Muscle layer of duodenum (tissue), 2 donors: Measurements from ENCODE around the gene ZNF765.
"Not testable (repeated sequence)": the region's sequence is repeated elsewhere in the genome, so short reads cannot be mapped to it uniquely, and the experiment has no call there.

Experiments used
- H3K27ac ChIP-seq: one replicate; pipeline ENCODE4 v1.7.0; 2013; ENCODE audit warnings: mild to moderate bottlenecking, low read length
- H3K27me3 ChIP-seq: one replicate; pipeline ENCODE4 v1.7.0; 2013; ENCODE audit warnings: low read depth, mild to moderate bottlenecking, control low read depth, low read length
- H3K36me3 ChIP-seq, 2 donors: one replicate each; pipeline ENCODE4 v1.7.0; 2013; ENCODE audit warnings: low read length in 2 of 2, control low read depth in 1 of 2, mild to moderate bottlenecking in 1 of 2; ENCODE audit not compliant: insufficient read depth in 2 of 2, control insufficient read depth in 1 of 2
- H3K4me1 ChIP-seq, 2 donors: one replicate each; pipeline ENCODE4 v1.7.0; 2013; ENCODE audit warnings: low read length in 2 of 2, mild to moderate bottlenecking in 2 of 2, control low read depth in 1 of 2, moderate library complexity in 1 of 2; ENCODE audit not compliant: insufficient read depth in 2 of 2, control insufficient read depth in 1 of 2
- H3K4me3 ChIP-seq, 2 donors: one replicate each; pipeline ENCODE4 v1.7.0; 2013; ENCODE audit warnings: low read length in 2 of 2, low read depth in 1 of 2, mild to moderate bottlenecking in 1 of 2
- H3K9me3 ChIP-seq, 2 donors: one replicate each; pipeline ENCODE4 v1.7.0; 2013; ENCODE audit warnings: low read length in 2 of 2, control low read depth in 1 of 2, mild to moderate bottlenecking in 1 of 2; ENCODE audit not compliant: control insufficient read depth in 1 of 2
- donor health status: healthy.

ZNF765 gene

GRCh38 chr19:53423074-53423473, 28.1 kb downstream of the ZNF765 start:
- H3K4me1 ChIP-seq, H3K9me3 ChIP-seq, H3K4me3 ChIP-seq, H3K27me3 ChIP-seq, H3K27ac ChIP-seq, H3K36me3 ChIP-seq: not testable (repeated sequence)

GRCh38 chr19:53423680-53424079, 28.7 kb downstream of the ZNF765 start:
- H3K4me1 ChIP-seq, H3K9me3 ChIP-seq, H3K27ac ChIP-seq, H3K4me3 ChIP-seq, H3K36me3 ChIP-seq, H3K27me3 ChIP-seq: not testable (repeated sequence)

GRCh38 chr19:53424968-53425597, 30.1 kb downstream of the ZNF765 start:
- no peaks in the 10 kb centered on the region for H3K4me1 ChIP-seq
- H3K27ac ChIP-seq = no peak overlapping the region
- H3K9me3 ChIP-seq = no peaks in the 10 kb centered on the region
- no peak overlapping the region for H3K4me3 ChIP-seq
- H3K36me3 ChIP-seq = no peaks in the 10 kb centered on the region
- no peaks in the 10 kb centered on the region for H3K27me3 ChIP-seq

- Histone ChIP-seq H3K4me3 (peak within 1 kb of the TSS; percentile 78 to 87), H3K9me3 (no peaks in the 10 kb centered on the region)
Observed at GRCh38 chr19:53431399-53432087, 36.6 kb downstream of the ZNF765 start, which contains the start of gene ZNF761. Gene ZNF761, plus strand, starts transcription at chr19:53431984. Its CDS starts 15,285 bp downstream, at chr19:53447269.

GRCh38 chr19:53432088-53432661, 37.2 kb downstream of the ZNF765 start:
- Histone ChIP-seq H3K27ac (peak overlapping the region; percentile 83), H3K36me3 (peaks cover 0 to 14% of the 10 kb centered on the region in 2 donors), H3K4me3 (peak overlapping the region; percentile 78 to 87), H3K4me1 (peaks cover 0 to 16% of the 10 kb centered on the region in 2 donors), H3K27me3 (no peaks in the 10 kb centered on the region), H3K9me3 (no peaks in the 10 kb centered on the region)

More at GRCh38 chr19:53431399-53432087, 36.6 kb downstream of the ZNF765 start, which contains the start of gene ZNF761:
- H3K27ac ChIP-seq = peak within 1 kb of the TSS; percentile 83
- H3K27me3 ChIP-seq = no peaks in the 10 kb centered on the region
- H3K36me3 ChIP-seq = peaks cover 0 to 8% of the 10 kb centered on the region in 2 donors
- H3K4me1 ChIP-seq = peaks cover 0 to 16% of the 10 kb centered on the region in 2 donors

GRCh38 chr19:53443809-53444208, 48.9 kb downstream of the ZNF765 start:
- not testable (repeated sequence) for H3K27me3 ChIP-seq, H3K4me1 ChIP-seq, H3K27ac ChIP-seq
- H3K4me3 ChIP-seq = peak overlapping the region in 1 of 2 donors; percentile 7
- H3K36me3 ChIP-seq = peaks cover under 1 to 64% of the 10 kb centered on the region in 2 donors
- peaks cover 0 to 10% of the 10 kb centered on the region in 2 donors for H3K9me3 ChIP-seq

- not testable (repeated sequence) for H3K27ac ChIP-seq, H3K4me1 ChIP-seq, H3K4me3 ChIP-seq, H3K27me3 ChIP-seq
- Histone ChIP-seq H3K36me3 (peaks cover 0 to 74% of the 10 kb centered on the region in 2 donors), H3K9me3 (peaks cover 0 to 10% of the 10 kb centered on the region in 2 donors)
Observed at GRCh38 chr19:53447196-53447595, 52.2 kb downstream of the ZNF765 start.

GRCh38 chr19:53455828-53456227, 60.9 kb downstream of the ZNF765 start:
- Histone ChIP-seq H3K9me3 (peaks cover 26 to 32% of the 10 kb centered on the region in 2 donors), H3K4me3 (peak overlapping the region in 1 of 2 donors; percentile 22)

GRCh38 chr19:53460131-53460721, 65.3 kb downstream of the ZNF765 start:
- not testable (repeated sequence) for H3K27me3 ChIP-seq, H3K4me1 ChIP-seq, H3K27ac ChIP-seq, H3K4me3 ChIP-seq
- Histone ChIP-seq H3K9me3 (peaks cover 19 to 32% of the 10 kb centered on the region in 2 donors), H3K36me3 (peaks cover 3 to 11% of the 10 kb centered on the region in 2 donors)

More at GRCh38 chr19:53455828-53456227, 60.9 kb downstream of the ZNF765 start:
- Histone ChIP-seq H3K4me1 (no peaks in the 10 kb centered on the region), H3K27ac (no peak overlapping the region), H3K36me3 (peaks cover 7 to 54% of the 10 kb centered on the region in 2 donors), H3K27me3 (no peaks in the 10 kb centered on the region)

- peaks cover 0 to 2% of the 10 kb centered on the region in 2 donors for H3K36me3 ChIP-seq
- no peaks in the 10 kb centered on the region for H3K4me1 ChIP-seq
- peaks cover 12 to 19% of the 10 kb centered on the region in 2 donors for H3K9me3 ChIP-seq
- no peak overlapping the region for H3K4me3 ChIP-seq
- H3K27ac ChIP-seq = no peak overlapping the region
- no peaks in the 10 kb centered on the region for H3K27me3 ChIP-seq
Observed at GRCh38 chr19:53461866-53462265, 66.9 kb downstream of the ZNF765 start.

GRCh38 chr19:53462861-53463260, 67.9 kb downstream of the ZNF765 start:
- Histone ChIP-seq H3K4me1 (no peaks in the 10 kb centered on the region), H3K4me3 (peak overlapping the region; percentile 4 to 25), H3K27me3 (no peaks in the 10 kb centered on the region), H3K27ac (no peak overlapping the region), H3K9me3 (peaks cover 8 to 14% of the 10 kb centered on the region in 2 donors), H3K36me3 (no peaks in the 10 kb centered on the region)
